Pericardium fibroblast (primary cell): ENCODE measurements around the gene OR8B8. TPM values are rescaled to one million over a fixed set of nuclear protein-coding genes. Genes with fewer than 3 reads are reported as not detected.

Source experiments
- total RNA-seq: library from RNA; depleted of rRNA; stranded (reverse); fragments of >200 nt; gene quantifications from 2 replicates; pipeline ENCODE4 v1.2.3, GENCODE V29; 2015

The OR8B8 gene
- total RNA-seq = not detected in 2 replicates

GRCh38 chr11:124445646-124446150 lies at the start of gene OR8B8:
OR8B8 (minus strand) TSS chr11:124445696; CDS start chr11:124441085, 4,611 bp downstream.

GRCh38 chr11:124424384-124424921 lies 21.0 kb downstream of the OR8B8 start, which contains the start of gene OR8B4:
OR8B4 (minus strand) TSS chr11:124424871; CDS start chr11:124424871, 0 bp downstream.

GRCh38 chr11:124398924-124399323 lies 46.6 kb downstream of the OR8B8 start, which contains the start of gene OR8B3:
OR8B3 (minus strand) TSS chr11:124399024; CDS start chr11:124397351, 1,673 bp downstream.

Other genes with a start within 250 kb of the OR8B8 start
- gene OR8G1, start 204.6 kb downstream of the OR8B8 start, total RNA-seq = not detected in 2 replicates
- not detected in 2 replicates for gene OR8G5, start 189.3 kb downstream of the OR8B8 start, total RNA-seq
- not detected in 2 replicates for gene OR8D1, start 131.7 kb downstream of the OR8B8 start, total RNA-seq
- gene OR8D2, start 125.5 kb downstream of the OR8B8 start, total RNA-seq = not detected in 2 replicates
- gene OR8B2, start 61.2 kb downstream of the OR8B8 start, total RNA-seq = not detected in 2 replicates
- gene OR8B3, start 46.7 kb downstream of the OR8B8 start, total RNA-seq = not detected in 2 replicates
- not detected in 2 replicates for gene OR8B4, start 20.8 kb downstream of the OR8B8 start, total RNA-seq
- not detected in 2 replicates for gene OR8B12, start 98.0 kb upstream of the OR8B8 start, total RNA-seq
- not detected in 2 replicates for gene OR8A1, start 124.3 kb upstream of the OR8B8 start, total RNA-seq
- gene PANX3, start 165.7 kb upstream of the OR8B8 start, total RNA-seq = not detected in 2 replicates
- 16.8 and 23.3 TPM in 2 replicates for gene TBRG1, start 177.2 kb upstream of the OR8B8 start, total RNA-seq
- gene SIAE, start 228.0 kb upstream of the OR8B8 start, total RNA-seq = 20.9 and 25.6 TPM in 2 replicates
- gene SPA17, start 228.2 kb upstream of the OR8B8 start, total RNA-seq = 1.4 and 9.1 TPM in 2 replicates